Common myeloid progenitor, CD34-positive (primary cell): ENCODE measurements around the gene EN1.

Experiments
- CTCF ChIA-PET: fragments of 350-600 bp; sonication (Branson Sonifier 250); formaldehyde crosslinking; loops from one replicate; lab custom pipeline; 2021; ENCODE audit warnings: antibody characterized with exemption; lab: Charles Lee
- POLR2A ChIA-PET: fragments of 350-600 bp; sonication (Branson Sonifier 250); formaldehyde crosslinking; loops from one replicate; lab custom pipeline; 2021; ENCODE audit warnings: antibody characterized with exemption; lab: Charles Lee
- DNase-seq, 3 donors: peaks; one replicate each; pipeline versions ENCODE4 v3.0.0 to v3.0.0-alpha.2; 2013
- H3K27ac ChIP-seq, 2 experiments: 1 replicate in 1 of 2; 2 replicates in 1 of 2; pipeline ENCODE4 v1.7.0; 2013; ENCODE audit warnings: inconsistent platforms in 2 of 2, low read length in 2 of 2, mild to moderate bottlenecking in 2 of 2, low read depth in 1 of 2, moderate library complexity in 1 of 2; ENCODE audit not compliant: severe bottlenecking in 2 of 2, insufficient read depth in 1 of 2, poor library complexity in 1 of 2
- H3K27me3 ChIP-seq, 5 experiments: replicated peaks in 2 of 5; 1 replicate in 3 of 5; 2 replicates in 2 of 5; pipeline versions ENCODE4 v1.6.1 to v1.7.0; 2013; ENCODE audit warnings: low read length in 4 of 5, mild to moderate bottlenecking in 2 of 5, moderate library complexity in 2 of 5, inconsistent platforms in 1 of 5; ENCODE audit not compliant: insufficient read depth in 5 of 5, control insufficient read depth in 4 of 5
- H3K36me3 ChIP-seq, 4 experiments: 1 replicate in 2 of 4; 2 replicates in 2 of 4; pipeline versions ENCODE4 v1.6.1 to v1.7.0; 2013; ENCODE audit warnings: low read length in 3 of 4, control low read depth in 1 of 4, mild to moderate bottlenecking in 1 of 4; ENCODE audit not compliant: control insufficient read depth in 4 of 4, insufficient read depth in 4 of 4
- H3K4me1 ChIP-seq, 4 experiments: 1 replicate in 3 of 4; 2 replicates in 1 of 4; pipeline versions ENCODE4 v1.6.1 to v1.7.1; 2013; ENCODE audit warnings: low read length in 3 of 4, mild to moderate bottlenecking in 3 of 4, control low read depth in 1 of 4, inconsistent platforms in 1 of 4, moderate library complexity in 1 of 4; ENCODE audit not compliant: control insufficient read depth in 4 of 4, insufficient read depth in 4 of 4; ENCODE audit errors: control extremely low read depth in 1 of 4
- H3K4me3 ChIP-seq, 7 experiments: 1 replicate in 4 of 7; 2 replicates in 3 of 7; pipeline versions ENCODE4 v1.5.1 to v1.7.0; 2013; ENCODE audit warnings: mild to moderate bottlenecking in 7 of 7, low read length in 6 of 7, moderate library complexity in 6 of 7, inconsistent platforms in 2 of 7, low read depth in 2 of 7, control low read depth in 1 of 7; ENCODE audit not compliant: insufficient read depth in 4 of 7, control insufficient read depth in 1 of 7; ENCODE audit errors: extremely low read depth in 1 of 7
- H3K9me3 ChIP-seq, 5 experiments: 1 replicate in 4 of 5; 2 replicates in 1 of 5; pipeline versions ENCODE4 v1.6.1 to v1.7.1; 2013; ENCODE audit warnings: low read length in 4 of 5, mild to moderate bottlenecking in 2 of 5, inconsistent platforms in 1 of 5, low read depth in 1 of 5, moderate library complexity in 1 of 5; ENCODE audit not compliant: control insufficient read depth in 4 of 5, insufficient read depth in 2 of 5; ENCODE audit errors: control extremely low read depth in 1 of 5
- WGBS: methylation state at CpG from one replicate; pipeline ENCODE4 v1.1.5; 2013; ENCODE audit not compliant: insufficient coverage; 5-methylcytosine and 5-hydroxymethylcytosine counted together

EN1 gene

GRCh38 chr2:118836411-118836930, 11.0 kb downstream of the EN1 start:
- CTCF ChIA-PET: no interaction called here
- Histone ChIP-seq H3K27ac (no peak overlapping the region), H3K4me3 (no peak overlapping the region), H3K4me1 (peaks cover 0 to 14% (median 7%) of the 10 kb centered on the region in 4 experiments), H3K36me3 (no peaks in the 10 kb centered on the region), H3K27me3 (peaks cover 22 to 100% (median 71%) of the 10 kb centered on the region in 5 experiments), H3K9me3 (peaks cover 0 to 6% (median 0%) of the 10 kb centered on the region in 5 experiments)
- WGBS: 5% methylated on average over 3 of the region's 8 CpGs
- peak in 1 of 3 donors; percentile 4 for DNase-seq
- POLR2A ChIA-PET: no interaction called here

- peaks cover 27 to 100% (median 69%) of the 10 kb centered on the region in 5 experiments for H3K27me3 ChIP-seq
- DNase-seq: no peak
- peak overlapping the region in 4 of 7 experiments; percentile 27 to 54 (median 36) for H3K4me3 ChIP-seq
- H3K27ac ChIP-seq: no peak overlapping the region
- ChIA-PET CTCF (no interaction called here), POLR2A (no interaction called here)
- H3K36me3 ChIP-seq: no peaks in the 10 kb centered on the region
- peaks cover 0 to 14% (median 7%) of the 10 kb centered on the region in 4 experiments for H3K4me1 ChIP-seq
- H3K9me3 ChIP-seq: peaks cover 0 to 6% (median 0%) of the 10 kb centered on the region in 5 experiments
- 2% methylated on average over 45 of the region's 53 CpGs for WGBS
These were observed 11.6 kb downstream of the EN1 start for GRCh38 chr2:118835746-118836410.

GRCh38 chr2:118834901-118835745, 12.3 kb downstream of the EN1 start:
- H3K36me3 ChIP-seq: no peaks in the 10 kb centered on the region
- H3K4me1 ChIP-seq: peaks cover 0 to 14% (median 7%) of the 10 kb centered on the region in 4 experiments
- peaks cover 21 to 100% (median 64%) of the 10 kb centered on the region in 5 experiments for H3K27me3 ChIP-seq
- H3K27ac ChIP-seq: no peak overlapping the region
- CTCF ChIA-PET: interaction anchor here (1.1 to 1.2 kb wide), 2 partner anchors 12 to 20 kb away, joined by 3 to 4 read pairs; partner anchors contain the start of gene EN1
- peaks cover 0 to 6% (median 0%) of the 10 kb centered on the region in 5 experiments for H3K9me3 ChIP-seq
- peak in 1 of 3 donors; percentile 41 for DNase-seq
- peak overlapping the region in 4 of 7 experiments; percentile 27 to 54 (median 36) for H3K4me3 ChIP-seq
- 2% methylated on average over 57 of the region's 61 CpGs for WGBS
- POLR2A ChIA-PET: no interaction called here

GRCh38 chr2:118834440-118834810, 13.0 kb downstream of the EN1 start:
- ChIA-PET POLR2A (no interaction called here), CTCF (interaction anchor here (1.1 to 1.2 kb wide), 2 partner anchors 13 to 21 kb away, joined by 3 to 4 read pairs; partner anchors contain the start of gene EN1)
- no peak for DNase-seq
- Histone ChIP-seq H3K27ac (no peak overlapping the region), H3K36me3 (no peaks in the 10 kb centered on the region), H3K4me3 (no peak overlapping the region), H3K27me3 (peaks cover 15 to 100% (median 63%) of the 10 kb centered on the region in 5 experiments), H3K4me1 (peaks cover 0 to 14% (median 7%) of the 10 kb centered on the region in 4 experiments), H3K9me3 (peaks cover 0 to 5% (median 0%) of the 10 kb centered on the region in 5 experiments)
- 3% methylated on average over 11 of the region's 18 CpGs for WGBS

- H3K4me1 ChIP-seq: peaks cover 0 to 14% (median 7%) of the 10 kb centered on the region in 4 experiments
- no peak overlapping the region for H3K27ac ChIP-seq
- 9% methylated on average over 20 of the region's 35 CpGs for WGBS
- no peak overlapping the region for H3K4me3 ChIP-seq
- DNase-seq: no peak
- CTCF ChIA-PET: interaction anchor here (1.1 to 1.2 kb wide), 2 partner anchors 13 to 22 kb away, joined by 3 to 4 read pairs; partner anchors contain the start of gene EN1
- peaks cover 0 to 5% (median 0%) of the 10 kb centered on the region in 5 experiments for H3K9me3 ChIP-seq
- no peaks in the 10 kb centered on the region for H3K36me3 ChIP-seq
- POLR2A ChIA-PET: no interaction called here
- H3K27me3 ChIP-seq: peaks cover 15 to 100% (median 64%) of the 10 kb centered on the region in 5 experiments
These were observed 13.6 kb downstream of the EN1 start for GRCh38 chr2:118833716-118834439.

GRCh38 chr2:118832791-118833715, 14.4 kb downstream of the EN1 start:
- H3K4me3 ChIP-seq: no peak overlapping the region
- H3K36me3 ChIP-seq: no peaks in the 10 kb centered on the region
- H3K4me1 ChIP-seq: peaks cover 0 to 14% (median 7%) of the 10 kb centered on the region in 4 experiments
- peaks cover 16 to 99% (median 57%) of the 10 kb centered on the region in 5 experiments for H3K27me3 ChIP-seq
- DNase-seq: no peak
- ChIA-PET POLR2A (no interaction called here), CTCF (interaction anchor here (1.1 kb wide), 1 partner anchor 801 kb away, joined by 3 read pairs; no protein-coding TSS in a partner anchor)
- WGBS: 9% methylated on average over 31 of the region's 36 CpGs
- H3K27ac ChIP-seq: no peak overlapping the region
- H3K9me3 ChIP-seq: peaks cover 0 to 5% (median 0%) of the 10 kb centered on the region in 5 experiments
